WTC11 (cell line): ENCODE measurements around the gene SERPINE1. TPM values are rescaled to one million over a fixed set of nuclear protein-coding genes. Genes with fewer than 3 reads are reported as not detected.

ENCODE experiments used
- ATF2 ChIP-seq: sonication (generic); formaldehyde crosslinking; IDR thresholded peaks from 2 replicates; pipeline ENCODE4 v1.8.1; 2022; ENCODE audit warnings: low read depth, missing genetic modification reagents, borderline replicate concordance
- ATF3 ChIP-seq: sonication (generic); formaldehyde crosslinking; conservative IDR thresholded peaks from 2 replicates; pipeline ENCODE4 v1.8.1; 2022; ENCODE audit warnings: mild to moderate bottlenecking, missing genetic modification reagents
- CREM ChIP-seq: sonication (generic); formaldehyde crosslinking; IDR thresholded peaks from 2 replicates; pipeline ENCODE4 v1.8.1; 2022; ENCODE audit warnings: mild to moderate bottlenecking, missing genetic modification reagents, moderate library complexity
- EMX1 ChIP-seq: fragments of 250-450 bp; sonication (Bioruptor Pico); IDR thresholded peaks from 2 replicates; pipeline ENCODE4 v1.8.0; 2021; ENCODE audit warnings: mild to moderate bottlenecking
- FOXP1 ChIP-seq: sonication (generic); formaldehyde crosslinking; IDR thresholded peaks from 2 replicates; pipeline ENCODE4 v1.8.0; 2022; ENCODE audit warnings: missing genetic modification reagents, mild to moderate bottlenecking, moderate library complexity, borderline replicate concordance
- FOXP4 ChIP-seq: sonication (generic); formaldehyde crosslinking; IDR thresholded peaks from 2 replicates; pipeline ENCODE4 v1.8.0; 2022; ENCODE audit warnings: mild to moderate bottlenecking, missing genetic modification reagents
- GABPB1 ChIP-seq: sonication (generic); formaldehyde crosslinking; IDR thresholded peaks from 2 replicates; pipeline ENCODE4 v1.8.1; 2023; ENCODE audit warnings: mild to moderate bottlenecking, missing genetic modification reagents
- HMGA2 ChIP-seq: fragments of 250-450 bp; sonication (Bioruptor Pico); IDR thresholded peaks from 2 replicates; pipeline ENCODE4 v1.4.0; 2021; ENCODE audit warnings: mild to moderate bottlenecking, moderate library complexity
- IRF1 ChIP-seq: sonication (generic); formaldehyde crosslinking; IDR thresholded peaks from 2 replicates; pipeline ENCODE4 v1.8.0; 2023; ENCODE audit warnings: missing genetic modification reagents
- JAZF1 ChIP-seq: fragments of 250-450 bp; sonication (Bioruptor Pico); IDR thresholded peaks from 2 replicates; pipeline ENCODE4 v1.9.0; 2021; ENCODE audit warnings: moderate library complexity, mild to moderate bottlenecking, inconsistent platforms
- KAT7 ChIP-seq: sonication (generic); formaldehyde crosslinking; IDR thresholded peaks from 2 replicates; pipeline ENCODE4 v1.8.1; 2023; ENCODE audit warnings: missing genetic modification reagents, mild to moderate bottlenecking, borderline replicate concordance
- MAX ChIP-seq: sonication (generic); formaldehyde crosslinking; IDR thresholded peaks from 2 replicates; pipeline ENCODE4 v1.8.0; 2022; ENCODE audit warnings: mild to moderate bottlenecking, missing genetic modification reagents
- MLX ChIP-seq: sonication (generic); formaldehyde crosslinking; IDR thresholded peaks from 2 replicates; pipeline ENCODE4 v1.8.1; 2023; ENCODE audit warnings: mild to moderate bottlenecking, missing genetic modification reagents, moderate library complexity
- MYBL2 ChIP-seq: sonication (generic); formaldehyde crosslinking; IDR thresholded peaks from 2 replicates; pipeline ENCODE4 v1.8.1; 2023; ENCODE audit warnings: mild to moderate bottlenecking, moderate library complexity, missing genetic modification reagents
- NR3C1 ChIP-seq: sonication (generic); formaldehyde crosslinking; conservative IDR thresholded peaks from 2 replicates; pipeline ENCODE4 v1.8.1; 2023; ENCODE audit warnings: low read depth, mild to moderate bottlenecking, missing genetic modification reagents
- PRRX2 ChIP-seq: fragments of 250-450 bp; sonication (Bioruptor Pico); IDR thresholded peaks from 2 replicates; pipeline ENCODE4 v1.8.0; 2021; ENCODE audit warnings: mild to moderate bottlenecking
- SMAD4 ChIP-seq: sonication (generic); formaldehyde crosslinking; IDR thresholded peaks from 2 replicates; pipeline ENCODE4 v1.8.0; 2022; ENCODE audit warnings: mild to moderate bottlenecking, missing genetic modification reagents
- TCF7 ChIP-seq: sonication (generic); formaldehyde crosslinking; IDR thresholded peaks from 2 replicates; pipeline ENCODE4 v1.8.0; 2022; ENCODE audit warnings: mild to moderate bottlenecking, low read depth, missing genetic modification reagents, moderate library complexity
- TEAD4 ChIP-seq: sonication (generic); formaldehyde crosslinking; IDR thresholded peaks from 2 replicates; pipeline ENCODE4 v1.8.0; 2022; ENCODE audit warnings: mild to moderate bottlenecking, missing genetic modification reagents
- TP53 ChIP-seq: sonication (generic); formaldehyde crosslinking; IDR thresholded peaks from 2 replicates; pipeline ENCODE4 v1.8.1; 2023; ENCODE audit warnings: mild to moderate bottlenecking, missing genetic modification reagents
- ZBTB21 ChIP-seq: sonication (generic); formaldehyde crosslinking; IDR thresholded peaks from 2 replicates; pipeline ENCODE4 v1.8.1; 2023; ENCODE audit warnings: mild to moderate bottlenecking, missing genetic modification reagents, borderline replicate concordance
- ZBTB43 ChIP-seq: sonication (generic); formaldehyde crosslinking; IDR thresholded peaks from 2 replicates; pipeline ENCODE4 v1.8.1; 2023; ENCODE audit warnings: mild to moderate bottlenecking, missing genetic modification reagents
- ZNF138 ChIP-seq: sonication (generic); formaldehyde crosslinking; conservative IDR thresholded peaks from 2 replicates; pipeline ENCODE4 v1.8.1; 2022; ENCODE audit warnings: mild to moderate bottlenecking, moderate library complexity, missing genetic modification reagents
- ZNF219 ChIP-seq: sonication (generic); formaldehyde crosslinking; IDR thresholded peaks from 2 replicates; pipeline ENCODE4 v1.8.0; 2023; ENCODE audit warnings: missing genetic modification reagents, mild to moderate bottlenecking, borderline replicate concordance
- ZNF232 ChIP-seq: sonication (generic); formaldehyde crosslinking; IDR thresholded peaks from 2 replicates; pipeline ENCODE4 v1.8.0; 2022; ENCODE audit warnings: mild to moderate bottlenecking, missing genetic modification reagents
- ZNF396 ChIP-seq: fragments of 250-450 bp; sonication (Bioruptor Pico); IDR thresholded peaks from 2 replicates; pipeline ENCODE4 v1.8.0; 2021; ENCODE audit warnings: mild to moderate bottlenecking, moderate library complexity, borderline replicate concordance
- total RNA-seq: library from RNA; stranded (reverse); gene quantifications from 3 replicates; pipeline ENCODE4 v1.2.3, GENCODE V29; 2021
- TF ChIP-seq, protein P1 (sequence below): fragments of 250-450 bp; sonication (Bioruptor Pico); IDR thresholded peaks from 2 replicates; pipeline ENCODE4 v1.9.0; 2021; ENCODE audit warnings: mild to moderate bottlenecking
- TF ChIP-seq, protein P2 (sequence below): sonication (generic); formaldehyde crosslinking; IDR thresholded peaks from 2 replicates; pipeline ENCODE4 v1.8.1; 2023; ENCODE audit warnings: mild to moderate bottlenecking, missing genetic modification reagents, moderate library complexity

Gene SERPINE1
- total RNA-seq, 1 experiment from 2014 or later = 2.6 TPM

DNA sequence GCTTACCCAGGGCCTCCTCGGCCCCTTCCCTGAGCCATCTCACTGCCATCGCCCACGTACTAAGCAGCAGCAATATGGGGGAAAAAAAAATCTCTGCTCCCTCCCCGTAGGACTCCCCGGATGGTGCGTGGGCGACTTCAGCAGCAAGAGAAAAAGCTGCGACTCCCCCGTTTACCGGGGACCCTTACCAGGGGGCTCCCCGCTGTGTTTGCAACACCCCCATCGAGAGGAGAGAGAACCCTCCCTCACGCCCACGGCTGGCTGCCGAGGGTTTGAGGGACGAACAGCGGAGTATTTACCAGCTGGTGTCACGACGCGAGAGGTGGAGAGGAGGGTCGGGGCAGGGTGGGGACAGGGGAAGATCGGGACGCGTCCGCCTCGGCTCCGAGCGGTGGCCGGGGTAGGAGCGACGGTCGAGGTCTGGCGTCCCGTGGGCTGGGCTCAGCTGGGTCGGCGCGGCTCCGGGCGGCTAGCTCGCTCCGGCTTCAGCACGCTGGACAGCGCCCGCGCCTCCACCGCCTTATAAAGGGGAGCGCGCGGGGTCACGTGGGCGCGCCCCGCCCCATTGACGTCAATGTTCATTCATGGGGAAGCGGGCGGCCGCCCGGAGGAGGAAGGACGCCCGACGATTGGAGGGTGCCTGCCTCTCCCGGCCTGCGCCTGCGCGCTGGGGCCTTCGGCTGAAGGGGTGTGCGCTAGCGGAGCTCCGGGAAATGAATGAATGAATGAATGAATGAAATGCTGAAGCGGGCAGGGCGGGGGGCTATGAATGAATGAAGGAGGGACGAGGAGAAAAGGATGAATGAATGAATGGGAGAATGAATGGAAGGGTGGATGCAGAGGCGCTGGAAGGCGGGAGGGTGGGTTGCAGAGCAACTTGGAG, 38.4 kb downstream of the SERPINE1 start, which contains the start of gene VGF (continued):
- TF ChIP-seq MLX (CRISPR knock-in tag) = peak; percentile 92; the same call in 1 of the 2 replicates
- TF ChIP-seq ATF2 = peak; percentile 80; the same call in 1 of the 2 replicates
- peak; percentile 80 for TF ChIP-seq GABPB1
- TF ChIP-seq ZNF138 (CRISPR knock-in tag) = 0 out of 2 replicates have a peak, but pooled peaks have one; percentile 63
- no peak for TF ChIP-seq ZNF396 (CRISPR knock-in tag)
- TF ChIP-seq, protein P1, sequence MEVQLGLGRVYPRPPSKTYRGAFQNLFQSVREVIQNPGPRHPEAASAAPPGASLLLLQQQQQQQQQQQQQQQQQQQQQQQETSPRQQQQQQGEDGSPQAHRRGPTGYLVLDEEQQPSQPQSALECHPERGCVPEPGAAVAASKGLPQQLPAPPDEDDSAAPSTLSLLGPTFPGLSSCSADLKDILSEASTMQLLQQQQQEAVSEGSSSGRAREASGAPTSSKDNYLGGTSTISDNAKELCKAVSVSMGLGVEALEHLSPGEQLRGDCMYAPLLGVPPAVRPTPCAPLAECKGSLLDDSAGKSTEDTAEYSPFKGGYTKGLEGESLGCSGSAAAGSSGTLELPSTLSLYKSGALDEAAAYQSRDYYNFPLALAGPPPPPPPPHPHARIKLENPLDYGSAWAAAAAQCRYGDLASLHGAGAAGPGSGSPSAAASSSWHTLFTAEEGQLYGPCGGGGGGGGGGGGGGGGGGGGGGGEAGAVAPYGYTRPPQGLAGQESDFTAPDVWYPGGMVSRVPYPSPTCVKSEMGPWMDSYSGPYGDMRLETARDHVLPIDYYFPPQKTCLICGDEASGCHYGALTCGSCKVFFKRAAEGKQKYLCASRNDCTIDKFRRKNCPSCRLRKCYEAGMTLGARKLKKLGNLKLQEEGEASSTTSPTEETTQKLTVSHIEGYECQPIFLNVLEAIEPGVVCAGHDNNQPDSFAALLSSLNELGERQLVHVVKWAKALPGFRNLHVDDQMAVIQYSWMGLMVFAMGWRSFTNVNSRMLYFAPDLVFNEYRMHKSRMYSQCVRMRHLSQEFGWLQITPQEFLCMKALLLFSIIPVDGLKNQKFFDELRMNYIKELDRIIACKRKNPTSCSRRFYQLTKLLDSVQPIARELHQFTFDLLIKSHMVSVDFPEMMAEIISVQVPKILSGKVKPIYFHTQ (CRISPR knock-in tag) = no peak
- TF ChIP-seq ZNF232 (CRISPR knock-in tag) = peak; percentile 98
- TF ChIP-seq ZBTB43 (CRISPR knock-in tag) = peak; percentile 97
- TF ChIP-seq TCF7 (CRISPR knock-in tag) = peak; percentile 95
- no peak; the same call in 1 of the 2 replicates for TF ChIP-seq ATF3 (CRISPR knock-in tag)
- peak; percentile 83; the same call in 1 of the 2 replicates for TF ChIP-seq SMAD4 (CRISPR knock-in tag)
- TF ChIP-seq FOXP4 (CRISPR knock-in tag) = peak; percentile 99
- TF ChIP-seq PRRX2 (CRISPR knock-in tag) = no peak; the same call in 1 of the 2 replicates
- peak; percentile 97 for TF ChIP-seq MYBL2 (CRISPR knock-in tag)
- TF ChIP-seq KAT7 (CRISPR knock-in tag) = peak; percentile 78; the same call in 1 of the 2 replicates
- TF ChIP-seq EMX1 (CRISPR knock-in tag) = no peak
- TF ChIP-seq JAZF1 (CRISPR knock-in tag) = no peak
- TF ChIP-seq CREM = peak; percentile 93
- peak; percentile 89 for TF ChIP-seq MAX (CRISPR knock-in tag)
- TF ChIP-seq IRF1 = peak; percentile 95
- peak; percentile 89; the same call in 1 of the 2 replicates for TF ChIP-seq ZBTB21 (CRISPR knock-in tag)
- no peak for TF ChIP-seq HMGA2
- peak; percentile 99 for TF ChIP-seq FOXP1
- peak; percentile 94 for TF ChIP-seq ZNF219
- TF ChIP-seq, protein P2, sequence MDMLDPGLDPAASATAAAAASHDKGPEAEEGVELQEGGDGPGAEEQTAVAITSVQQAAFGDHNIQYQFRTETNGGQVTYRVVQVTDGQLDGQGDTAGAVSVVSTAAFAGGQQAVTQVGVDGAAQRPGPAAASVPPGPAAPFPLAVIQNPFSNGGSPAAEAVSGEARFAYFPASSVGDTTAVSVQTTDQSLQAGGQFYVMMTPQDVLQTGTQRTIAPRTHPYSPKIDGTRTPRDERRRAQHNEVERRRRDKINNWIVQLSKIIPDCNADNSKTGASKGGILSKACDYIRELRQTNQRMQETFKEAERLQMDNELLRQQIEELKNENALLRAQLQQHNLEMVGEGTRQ = peak; percentile 99
- TF ChIP-seq TP53 = peak; percentile 97
- TF ChIP-seq NR3C1 (CRISPR knock-in tag) = 0 out of 2 replicates have a peak, but pooled peaks have one; percentile 66
- TF ChIP-seq TEAD4 (CRISPR knock-in tag) = peak; percentile 92; the same call in 1 of the 2 replicates
